H1 (cell line): Measurements from ENCODE around the gene MRE11. TPM values are rescaled to one million over a fixed set of nuclear protein-coding genes. Genes with fewer than 3 reads are reported as not detected.

Source experiments
- CTCF ChIA-PET: fragments of 300-600 bp; sonication (Branson Sonifier 250); formaldehyde crosslinking; loops from one replicate; lab custom pipeline; 2021; ENCODE audit not compliant: partially characterized antibody; lab: Charles Lee
- POLR2A ChIA-PET: fragments of 300-600 bp; sonication (Branson Sonifier 250); formaldehyde crosslinking; loops from one replicate; lab custom pipeline; 2021; ENCODE audit warnings: inconsistent platforms; ENCODE audit not compliant: partially characterized antibody; lab: Charles Lee
- DNase-seq, 2 experiments: peaks; one replicate each; pipeline versions ENCODE4 v3.0.0 to v3.0.0-alpha.2; 2010 to 2022; ENCODE audit warnings: low spot score in 2 of 2, low read depth in 1 of 2, mixed read lengths in 1 of 2
- FAIRE-seq: peaks from 2 replicates; lab custom pipeline; 2011; peaks lifted over from hg19 to GRCh38; lab: Jason Lieb, UNC
- H2AFZ ChIP-seq: 2 replicates; pipeline ENCODE4 v1.8.1; 2012; ENCODE audit warnings: low read length, inconsistent platforms
- H2AK5ac ChIP-seq: 2 replicates; pipeline ENCODE4 v1.6.1; 2013; ENCODE audit warnings: low read depth, low read length
- H2BK120ac ChIP-seq: replicated peaks from 2 replicates; pipeline ENCODE3; 2013; ENCODE audit warnings: low read depth, low read length, inconsistent platforms
- H2BK12ac ChIP-seq: 2 replicates; pipeline ENCODE4 v1.6.1; 2013; ENCODE audit warnings: low read depth, low read length
- H2BK15ac ChIP-seq: 2 replicates; pipeline ENCODE4 v1.6.1; 2013; ENCODE audit warnings: low read length
- H2BK20ac ChIP-seq: 2 replicates; pipeline ENCODE4 v1.6.1; 2013; ENCODE audit warnings: low read length
- H2BK5ac ChIP-seq: 2 replicates; pipeline ENCODE4 v1.6.1; 2013; ENCODE audit warnings: low read depth, low read length
- H3K14ac ChIP-seq: 2 replicates; pipeline ENCODE4 v1.6.1; 2013; ENCODE audit warnings: inconsistent platforms; ENCODE audit not compliant: insufficient read length
- H3K18ac ChIP-seq: 2 replicates; pipeline ENCODE4 v1.6.1; 2013; ENCODE audit warnings: low read length; ENCODE audit errors: extremely low read depth
- H3K23ac ChIP-seq: 2 replicates; pipeline ENCODE4 v1.6.1; 2013; ENCODE audit warnings: inconsistent platforms; ENCODE audit not compliant: insufficient read length
- H3K23me2 ChIP-seq: 2 replicates; pipeline ENCODE4 v1.6.1; 2013; ENCODE audit warnings: low read depth, low read length
- H3K27ac ChIP-seq: 2 replicates; pipeline ENCODE4 v1.6.1; 2011; ENCODE audit warnings: low read depth, low read length, inconsistent platforms
- H3K27me3 ChIP-seq, 4 experiments: replicated peaks in 1 of 4; 1 replicate in 1 of 4; 2 replicates in 3 of 4; pipeline versions ENCODE4 v1.6.1 to v1.8.1; 2011 to 2013; ENCODE audit warnings: low read length in 3 of 4, mild to moderate bottlenecking in 3 of 4, inconsistent platforms in 2 of 4, mixed read lengths in 2 of 4, moderate library complexity in 1 of 4; ENCODE audit not compliant: control insufficient read depth in 3 of 4, insufficient read depth in 3 of 4; ENCODE audit errors: extremely low read depth in 1 of 4
- H3K36me3 ChIP-seq, 4 experiments: 2 replicates each; pipeline versions ENCODE4 v1.6.1 to v1.8.1; 2011 to 2013; ENCODE audit warnings: mild to moderate bottlenecking in 4 of 4, low read length in 3 of 4, moderate library complexity in 2 of 4, control low read depth in 1 of 4, inconsistent platforms in 1 of 4; ENCODE audit not compliant: insufficient read depth in 4 of 4, control insufficient read depth in 2 of 4
- H3K4ac ChIP-seq: replicated peaks from 2 replicates; pipeline ENCODE3; 2013; ENCODE audit warnings: low read length, low read depth, mixed read lengths, inconsistent platforms; ENCODE audit not compliant: insufficient read length
- H3K4me1 ChIP-seq, 4 experiments: replicated peaks in 1 of 4; 1 replicate in 1 of 4; 2 replicates in 3 of 4; pipeline versions ENCODE4 v1.6.1 to v1.8.1; 2011 to 2013; ENCODE audit warnings: low read length in 3 of 4, inconsistent platforms in 2 of 4, mixed read lengths in 1 of 4; ENCODE audit not compliant: insufficient read depth in 4 of 4, control insufficient read depth in 3 of 4
- H3K4me2 ChIP-seq, 2 experiments: 2 replicates each; pipeline versions ENCODE4 v1.6.1 to v1.8.1; 2011 to 2013; ENCODE audit warnings: low read depth in 2 of 2, low read length in 2 of 2, control low read depth in 1 of 2, inconsistent platforms in 1 of 2, mild to moderate bottlenecking in 1 of 2; ENCODE audit not compliant: insufficient read depth in 1 of 2
- H3K4me3 ChIP-seq, 4 experiments: fragments of 200-600, 300-600 bp in 1 of 4; sonication (generic), shearing (Covaris generic), sonication (Bioruptor Twin) in 1 of 4; 2 replicates each; pipeline versions ENCODE4 v1.5.1 to v1.8.1; 2011 to 2016; ENCODE audit warnings: low read length in 4 of 4, low read depth in 3 of 4, control low read depth in 2 of 4, inconsistent platforms in 2 of 4, mild to moderate bottlenecking in 2 of 4, mixed read lengths in 1 of 4, moderate library complexity in 1 of 4; ENCODE audit not compliant: insufficient read depth in 2 of 4; ENCODE audit errors: extremely low read depth in 1 of 4
- H3K56ac ChIP-seq: replicated peaks from 2 replicates; pipeline ENCODE3; 2013; ENCODE audit warnings: low read depth, mild to moderate bottlenecking, mixed read lengths, low read length, inconsistent platforms; ENCODE audit not compliant: insufficient read length
- H3K79me1 ChIP-seq: 2 replicates; pipeline ENCODE4 v1.6.1; 2013; ENCODE audit warnings: low read depth, low read length, control low read depth
- H3K79me2 ChIP-seq, 2 experiments: 2 replicates each; pipeline versions ENCODE4 v1.6.1 to v1.8.1; 2012 to 2013; ENCODE audit warnings: low read length in 2 of 2, mild to moderate bottlenecking in 2 of 2, inconsistent platforms in 1 of 2; ENCODE audit not compliant: insufficient read depth in 2 of 2, control insufficient read depth in 1 of 2
- H3K9ac ChIP-seq, 4 experiments: replicated peaks in 1 of 4; 1 replicate in 1 of 4; 2 replicates in 3 of 4; pipeline versions ENCODE4 v1.6.1 to v1.8.1; 2011 to 2013; ENCODE audit warnings: low read depth in 3 of 4, low read length in 3 of 4, control low read depth in 2 of 4, mild to moderate bottlenecking in 2 of 4, moderate library complexity in 2 of 4, inconsistent platforms in 1 of 4; ENCODE audit errors: extremely low read depth in 1 of 4
- H3K9me3 ChIP-seq, 2 experiments: 2 replicates each; pipeline versions ENCODE4 v1.6.1 to v1.8.1; 2012 to 2013; ENCODE audit warnings: mild to moderate bottlenecking in 2 of 2, moderate library complexity in 2 of 2, control low read depth in 1 of 2, inconsistent platforms in 1 of 2, low read depth in 1 of 2, low read length in 1 of 2, mixed read lengths in 1 of 2; ENCODE audit not compliant: insufficient read depth in 2 of 2
- H4K20me1 ChIP-seq, 2 experiments: replicated peaks in 1 of 2; 2 replicates each; pipeline versions ENCODE3 to v1.8.1; 2011 to 2013; ENCODE audit warnings: inconsistent platforms in 2 of 2, low read length in 2 of 2, mild to moderate bottlenecking in 1 of 2; ENCODE audit not compliant: insufficient read depth in 2 of 2, control insufficient read depth in 1 of 2
- H4K5ac ChIP-seq: 2 replicates; pipeline ENCODE4 v1.6.1; 2013; ENCODE audit warnings: low read length, low read depth, mixed read lengths, inconsistent platforms; ENCODE audit not compliant: insufficient read length
- H4K8ac ChIP-seq: 2 replicates; pipeline ENCODE4 v1.8.0; 2013; ENCODE audit warnings: mild to moderate bottlenecking, moderate library complexity, low read length, inconsistent platforms; ENCODE audit not compliant: insufficient read depth; ENCODE audit errors: extremely low read depth
- H4K91ac ChIP-seq: replicated peaks from 2 replicates; pipeline ENCODE3; 2013; ENCODE audit warnings: low read length, mixed read lengths, inconsistent platforms; ENCODE audit not compliant: insufficient read length
- BCL11A ChIP-seq, 2 experiments: IDR thresholded peaks; one replicate each; pipeline ENCODE4 v1.6.1; 2011; ENCODE audit warnings: low read depth in 2 of 2, low read length in 2 of 2, mild to moderate bottlenecking in 2 of 2
- CHD1 ChIP-seq: IDR thresholded peaks from 2 replicates; pipeline ENCODE4 v1.6.1; 2012; ENCODE audit warnings: low read depth, low read length, improper control_type of control experiment
- CREB1 ChIP-seq: IDR thresholded peaks from 2 replicates; pipeline ENCODE4 v1.6.1; 2012; ENCODE audit warnings: inconsistent platforms
- EP300 ChIP-seq, 2 experiments: IDR thresholded peaks; 1 replicate in 1 of 2; 2 replicates in 1 of 2; pipeline ENCODE4 v1.6.1; 2011 to 2012; ENCODE audit warnings: low read depth in 2 of 2, low read length in 2 of 2, mild to moderate bottlenecking in 2 of 2, borderline replicate concordance in 1 of 2, inconsistent platforms in 1 of 2, moderate library complexity in 1 of 2
- FOSL1 ChIP-seq: IDR thresholded peaks from 2 replicates; pipeline ENCODE4 v1.6.1; 2011; ENCODE audit warnings: mild to moderate bottlenecking, low read depth, low read length, moderate library complexity; ENCODE audit not compliant: insufficient read depth
- GABPA ChIP-seq: IDR thresholded peaks from 2 replicates; pipeline ENCODE4 v1.6.1; 2011; ENCODE audit warnings: mild to moderate bottlenecking, low read length, moderate library complexity, borderline replicate concordance; ENCODE audit not compliant: insufficient read depth
- HDAC6 ChIP-seq: IDR thresholded peaks from one replicate; pipeline ENCODE4 v1.7.1; 2012; ENCODE audit warnings: low read depth, mild to moderate bottlenecking, inconsistent platforms, low read length, moderate library complexity
- MAX ChIP-seq: IDR thresholded peaks from 2 replicates; pipeline ENCODE4 v1.6.1; 2012; ENCODE audit warnings: inconsistent platforms
- RXRA ChIP-seq: IDR thresholded peaks from 2 replicates; pipeline ENCODE4 v1.6.1; 2011; ENCODE audit warnings: low read depth, mild to moderate bottlenecking, low read length, moderate library complexity; ENCODE audit not compliant: insufficient read depth
- SP1 ChIP-seq: IDR thresholded peaks from 2 replicates; pipeline ENCODE4 v1.6.1; 2011; ENCODE audit warnings: low read depth, low read length
- SP2 ChIP-seq: IDR thresholded peaks from 2 replicates; pipeline ENCODE4 v1.6.1; 2012; ENCODE audit warnings: mild to moderate bottlenecking, low read length, inconsistent platforms
- SRF ChIP-seq: IDR thresholded peaks from 2 replicates; pipeline ENCODE4 v1.6.1; 2011; ENCODE audit warnings: mild to moderate bottlenecking, low read depth, low read length, moderate library complexity
- TBP ChIP-seq: IDR thresholded peaks from 2 replicates; pipeline ENCODE4 v1.6.1; 2011; ENCODE audit warnings: low read depth, low read length, improper control_type of control experiment
- WGBS, 2 experiments: shearing (Covaris generic) in 1 of 2; methylation state at CpG; one replicate each; pipeline versions ENCODE4 v1.1.6 to v1.1.7; 2013 to 2015; ENCODE audit warnings: low lambda C conversion rate in 2 of 2, mixed read lengths in 2 of 2, inconsistent platforms in 1 of 2, low coverage in 1 of 2, missing lambda C conversion rate in 1 of 2; ENCODE audit not compliant: insufficient replicate concordance in 2 of 2, insufficient coverage in 1 of 2, insufficient read length in 1 of 2; ENCODE audit errors: extremely low coverage in 1 of 2, missing lambda C conversion rate in 1 of 2; 5-methylcytosine and 5-hydroxymethylcytosine counted together
- polyA plus RNA-seq, 7 experiments: library from polyadenylated mRNA; depleted of rRNA in 3 of 7; stranded (reverse) in 5 of 7; unstranded in 2 of 7; fragments of >200 nt in 5 of 7; fragments of 200-250 nt in 2 of 7; gene quantifications; 1 replicate in 5 of 7; 2 replicates in 1 of 7; 4 replicates in 1 of 7; pipeline versions ENCODE4 v1.2.1 to v1.2.3, GENCODE V29; 2011 to 2013; ENCODE audit warnings: missing spikeins in 2 of 7, mixed read lengths in 2 of 7
- total RNA-seq: library from RNA; stranded (reverse); fragmentation: NEBNext Ultra II Directional; extraction: Animal tissue kit (Norgen Biotek cat#: 25700); gene quantifications from 2 replicates; pipeline ENCODE4 v1.2.1, GENCODE V29; 2021

The MRE11 gene
- total and polyA plus RNA-seq, 2 of the 8 experiments (the other 6 are each of a cell fraction or from before 2014, with no cell fraction given): 7.2 to 43.4 TPM

- Histone ChIP-seq H3K27me3 (no peaks in the 10 kb centered on the region), H2AK5ac (no peak overlapping the region), H2BK120ac (no peak overlapping the region), H4K5ac (no peak overlapping the region), H2BK5ac (no peak overlapping the region), H3K14ac (no peak overlapping the region), H3K4me1 (peaks cover 0 to 4% (median 3%) of the 10 kb centered on the region in 4 experiments; a peak in 4 of 7 replicates), H3K79me1 (no peaks in the 10 kb centered on the region), H2BK20ac (no peak overlapping the region), H3K9me3 (no peaks in the 10 kb centered on the region), H3K4ac (no peak overlapping the region), H2AFZ (no peak overlapping the region), H4K8ac (no peak overlapping the region), H3K23me2 (no peaks in the 10 kb centered on the region), H4K20me1 (peaks cover 0 to 1% of the 10 kb centered on the region in 2 experiments), H3K27ac (no peak overlapping the region), H3K9ac (no peak overlapping the region), H3K23ac (no peak overlapping the region), H3K4me3 (no peak overlapping the region), H3K56ac (no peak overlapping the region), H3K18ac (no peak overlapping the region), H3K36me3 (peaks cover 2 to 49% (median 14%) of the 10 kb centered on the region in 4 experiments; a peak in 5 of 8 replicates), H3K4me2 (no peak overlapping the region), H2BK12ac (no peak overlapping the region), H3K79me2 (no peaks in the 10 kb centered on the region), H2BK15ac (no peak overlapping the region), H4K91ac (no peak overlapping the region)
- ChIA-PET POLR2A (interaction anchor here (1.0 to 1.3 kb wide), 2 partner anchors 16 to 17 kb away, joined by 3 read pairs; partner anchors contain the start of gene MRE11), CTCF (interaction anchor here (0.6 kb wide), 1 partner anchor 174 kb away, joined by 3 read pairs; no protein-coding TSS in a partner anchor)
- 73% methylated on average over 2 of the region's 2 CpGs; no CpG with 5 or more reads in 1 of the 2 experiments for WGBS, 2 experiments
- FAIRE-seq (peak; percentile 28), DNase-seq (no peak)
- TF ChIP-seq BCL11A (IDR thresholded peaks at IDR 0.05; ENCODE audit: low read depth in 2 of 2, low read length in 2 of 2): no peak
- TF ChIP-seq SRF: no peak
- no peak for TF ChIP-seq RXRA
- no peak for TF ChIP-seq CHD1
- TF ChIP-seq CREB1: no peak
- TF ChIP-seq EP300 (IDR thresholded peaks at IDR 0.05; ENCODE audit: borderline replicate concordance in 1 of 2, low read depth in 2 of 2, low read length in 2 of 2): no peak
- TF ChIP-seq HDAC6: no peak
- TF ChIP-seq FOSL1: no peak
- TF ChIP-seq MAX: no peak
- TF ChIP-seq TBP: no peak
- no peak for TF ChIP-seq GABPA
- TF ChIP-seq SP2: no peak
- no peak for TF ChIP-seq SP1
These were observed 16.0 kb downstream of the MRE11 start for GRCh38 chr11:94477624-94478023.
